SK-N-SH treated with all-trans-retinoic acid at 6 μM for 48 hours (cell line): ENCODE results near the gene SFT2D3.

ENCODE experiments used
- ARNTL ChIP-seq: fragments of 450-650 bp; formaldehyde crosslinking; IDR thresholded peaks from 2 replicates; pipeline ENCODE4 v1.5.0; 2020; ENCODE audit warnings: low read depth, mild to moderate bottlenecking, moderate library complexity, borderline replicate concordance
- ESRRG ChIP-seq: fragments of 250-450 bp; sonication (Bioruptor Pico); IDR thresholded peaks from 2 replicates; pipeline ENCODE4 v1.6.1; 2021; ENCODE audit warnings: mild to moderate bottlenecking
- OSR1 ChIP-seq: fragments of 250-450 bp; sonication (Bioruptor Pico); IDR thresholded peaks from 2 replicates; pipeline ENCODE4 v1.8.0; 2022; ENCODE audit warnings: moderate library complexity, mild to moderate bottlenecking, inconsistent platforms
- PPARA ChIP-seq: fragments of 250-450 bp; sonication (Bioruptor Pico); IDR thresholded peaks from 2 replicates; pipeline ENCODE4 v1.5.0; 2020; ENCODE audit warnings: mild to moderate bottlenecking, borderline replicate concordance
- RARB ChIP-seq: fragments of 250-450 bp; sonication (Bioruptor Pico); IDR thresholded peaks from 2 replicates; pipeline ENCODE4 v1.8.0; 2021; ENCODE audit warnings: mild to moderate bottlenecking, moderate library complexity
- SNAI2 ChIP-seq: fragments of 250-450 bp; sonication (Bioruptor Pico); IDR thresholded peaks from 2 replicates; pipeline ENCODE4 v1.5.0; 2020; ENCODE audit warnings: mild to moderate bottlenecking, moderate library complexity
- TCF4 ChIP-seq: fragments of 250-450 bp; sonication (Bioruptor Pico); IDR thresholded peaks from 2 replicates; pipeline ENCODE4 v1.8.0; 2021; ENCODE audit warnings: mild to moderate bottlenecking, moderate library complexity, borderline replicate concordance
- TOX ChIP-seq: fragments of 250-450 bp; sonication (Bioruptor Pico); IDR thresholded peaks from 2 replicates; pipeline ENCODE4 v1.8.0; 2021; ENCODE audit warnings: mild to moderate bottlenecking, moderate library complexity, borderline replicate concordance
- ZFP30 ChIP-seq: fragments of 450-650 bp; formaldehyde crosslinking; IDR thresholded peaks from 2 replicates; pipeline ENCODE4 v1.5.0; 2022; ENCODE audit warnings: mild to moderate bottlenecking, moderate library complexity
- TF ChIP-seq, protein P1 (sequence below): fragments of 250-450 bp; sonication (Bioruptor Pico); IDR thresholded peaks from 2 replicates; pipeline ENCODE4 v1.5.1; 2021; ENCODE audit warnings: mild to moderate bottlenecking, moderate library complexity
- TF ChIP-seq, protein P2 (sequence below): fragments of 250-450 bp; sonication (Bioruptor Pico); IDR thresholded peaks from 2 replicates; pipeline ENCODE4 v1.5.0; 2020; ENCODE audit warnings: mild to moderate bottlenecking, moderate library complexity

GRCh38 chr2:127747621-127748020, 46.3 kb downstream of the SFT2D3 start:
- TF ChIP-seq RARB, result no peak
- TF ChIP-seq ESRRG (CRISPR knock-in tag), result no peak
- no peak for TF ChIP-seq TCF4 (CRISPR knock-in tag)
- TF ChIP-seq PPARA (CRISPR knock-in tag), result no peak
- TF ChIP-seq TOX (CRISPR knock-in tag), result no peak
- TF ChIP-seq, protein P1, sequence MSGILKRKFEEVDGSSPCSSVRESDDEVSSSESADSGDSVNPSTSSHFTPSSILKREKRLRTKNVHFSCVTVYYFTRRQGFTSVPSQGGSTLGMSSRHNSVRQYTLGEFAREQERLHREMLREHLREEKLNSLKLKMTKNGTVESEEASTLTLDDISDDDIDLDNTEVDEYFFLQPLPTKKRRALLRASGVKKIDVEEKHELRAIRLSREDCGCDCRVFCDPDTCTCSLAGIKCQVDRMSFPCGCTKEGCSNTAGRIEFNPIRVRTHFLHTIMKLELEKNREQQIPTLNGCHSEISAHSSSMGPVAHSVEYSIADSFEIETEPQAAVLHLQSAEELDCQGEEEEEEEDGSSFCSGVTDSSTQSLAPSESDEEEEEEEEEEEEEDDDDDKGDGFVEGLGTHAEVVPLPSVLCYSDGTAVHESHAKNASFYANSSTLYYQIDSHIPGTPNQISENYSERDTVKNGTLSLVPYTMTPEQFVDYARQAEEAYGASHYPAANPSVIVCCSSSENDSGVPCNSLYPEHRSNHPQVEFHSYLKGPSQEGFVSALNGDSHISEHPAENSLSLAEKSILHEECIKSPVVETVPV (CRISPR knock-in tag), result no peak
- no peak for TF ChIP-seq SNAI2
- no peak for TF ChIP-seq ARNTL
- TF ChIP-seq ZFP30 (CRISPR knock-in tag), result no peak
- TF ChIP-seq OSR1 (CRISPR knock-in tag), result no peak
- TF ChIP-seq, protein P2, sequence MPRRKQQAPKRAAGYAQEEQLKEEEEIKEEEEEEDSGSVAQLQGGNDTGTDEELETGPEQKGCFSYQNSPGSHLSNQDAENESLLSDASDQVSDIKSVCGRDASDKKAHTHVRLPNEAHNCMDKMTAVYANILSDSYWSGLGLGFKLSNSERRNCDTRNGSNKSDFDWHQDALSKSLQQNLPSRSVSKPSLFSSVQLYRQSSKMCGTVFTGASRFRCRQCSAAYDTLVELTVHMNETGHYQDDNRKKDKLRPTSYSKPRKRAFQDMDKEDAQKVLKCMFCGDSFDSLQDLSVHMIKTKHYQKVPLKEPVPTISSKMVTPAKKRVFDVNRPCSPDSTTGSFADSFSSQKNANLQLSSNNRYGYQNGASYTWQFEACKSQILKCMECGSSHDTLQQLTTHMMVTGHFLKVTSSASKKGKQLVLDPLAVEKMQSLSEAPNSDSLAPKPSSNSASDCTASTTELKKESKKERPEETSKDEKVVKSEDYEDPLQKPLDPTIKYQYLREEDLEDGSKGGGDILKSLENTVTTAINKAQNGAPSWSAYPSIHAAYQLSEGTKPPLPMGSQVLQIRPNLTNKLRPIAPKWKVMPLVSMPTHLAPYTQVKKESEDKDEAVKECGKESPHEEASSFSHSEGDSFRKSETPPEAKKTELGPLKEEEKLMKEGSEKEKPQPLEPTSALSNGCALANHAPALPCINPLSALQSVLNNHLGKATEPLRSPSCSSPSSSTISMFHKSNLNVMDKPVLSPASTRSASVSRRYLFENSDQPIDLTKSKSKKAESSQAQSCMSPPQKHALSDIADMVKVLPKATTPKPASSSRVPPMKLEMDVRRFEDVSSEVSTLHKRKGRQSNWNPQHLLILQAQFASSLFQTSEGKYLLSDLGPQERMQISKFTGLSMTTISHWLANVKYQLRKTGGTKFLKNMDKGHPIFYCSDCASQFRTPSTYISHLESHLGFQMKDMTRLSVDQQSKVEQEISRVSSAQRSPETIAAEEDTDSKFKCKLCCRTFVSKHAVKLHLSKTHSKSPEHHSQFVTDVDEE (CRISPR knock-in tag), result no peak
